Astrocyte of the hippocampus (primary cell): ENCODE measurements around the gene SH3TC1.

Source experiments
- DNase-seq: peaks from one replicate; pipeline ENCODE4 v3.0.0; 2011; ENCODE audit warnings: low read depth, low spot score

The SH3TC1 gene

DNA sequence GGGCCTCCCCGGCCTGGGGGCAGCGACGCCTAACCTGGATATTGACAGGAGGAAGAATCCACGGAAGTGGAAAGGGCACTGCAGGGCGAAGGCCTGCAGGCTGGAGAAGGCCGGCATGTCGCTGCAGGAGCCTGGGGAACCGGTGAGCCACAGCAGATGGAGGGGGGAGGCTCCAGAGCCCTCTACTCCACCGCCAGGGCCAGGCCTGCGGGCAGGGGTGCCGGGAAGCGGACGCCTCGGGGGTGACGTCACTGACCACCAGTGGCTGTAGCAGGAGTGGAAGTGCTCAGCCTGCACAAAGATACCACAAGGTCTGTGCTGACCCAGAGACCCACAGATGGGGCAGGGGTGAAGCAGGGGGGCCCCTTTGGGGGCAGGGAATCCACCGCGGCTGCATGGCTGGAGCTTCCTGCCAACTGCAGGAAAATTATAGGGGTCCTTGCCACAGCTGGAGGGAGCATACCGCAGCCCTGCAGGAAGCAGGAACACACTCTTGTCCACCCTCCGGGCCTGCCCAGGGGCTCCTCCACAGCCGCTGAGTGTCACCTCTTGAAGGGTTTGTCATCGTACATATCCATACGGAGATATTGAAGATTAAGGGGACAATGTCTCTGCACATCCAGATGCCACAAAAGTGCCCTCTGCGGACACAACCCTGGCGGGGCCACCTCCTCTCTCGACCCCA is 62.9 kb downstream of the SH3TC1 start:
- peak; percentile 71 for DNase-seq

- no peak for DNase-seq
Observed at GRCh38 chr4:8262637-8263322, 63.7 kb downstream of the SH3TC1 start.

DNA sequence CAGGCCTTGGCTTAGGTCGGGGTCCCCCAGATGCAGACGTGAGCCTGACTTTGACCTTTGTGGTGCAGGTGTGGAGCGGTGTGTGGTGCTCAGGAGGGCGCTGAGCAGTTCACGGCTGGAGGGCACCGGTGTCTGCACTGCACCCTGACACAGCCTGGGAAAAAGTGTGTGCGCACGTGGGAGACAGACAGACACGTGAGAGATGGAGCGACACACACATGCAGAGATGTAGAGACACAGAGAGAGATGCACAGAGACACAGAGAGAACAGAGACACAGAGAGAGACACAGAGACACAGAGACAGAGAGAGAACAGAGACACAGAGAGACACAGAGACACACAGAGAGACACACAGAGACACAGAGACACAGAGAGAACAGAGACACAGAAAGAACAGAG is 64.3 kb downstream of the SH3TC1 start:
- DNase-seq, result no peak

DNA sequence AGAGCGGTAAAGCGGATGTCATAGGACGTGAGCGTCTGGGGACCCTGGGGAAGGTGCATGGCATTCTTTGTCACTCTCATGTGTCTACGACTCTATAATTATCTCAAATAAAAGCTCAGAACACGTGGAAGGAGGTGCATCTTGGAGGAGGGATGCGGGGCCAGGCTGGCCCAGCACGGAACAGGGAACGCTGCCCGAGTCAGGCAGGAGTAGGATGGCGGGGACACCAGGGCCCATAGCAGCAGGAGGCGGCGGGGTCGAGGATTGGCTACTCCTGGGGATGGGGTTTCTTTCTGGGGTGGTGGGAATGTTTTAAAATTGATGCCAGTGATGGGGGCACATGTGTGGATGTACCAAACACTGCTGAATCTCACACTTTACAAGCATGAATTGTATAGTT is 65.0 kb downstream of the SH3TC1 start:
- no peak for DNase-seq

DNA sequence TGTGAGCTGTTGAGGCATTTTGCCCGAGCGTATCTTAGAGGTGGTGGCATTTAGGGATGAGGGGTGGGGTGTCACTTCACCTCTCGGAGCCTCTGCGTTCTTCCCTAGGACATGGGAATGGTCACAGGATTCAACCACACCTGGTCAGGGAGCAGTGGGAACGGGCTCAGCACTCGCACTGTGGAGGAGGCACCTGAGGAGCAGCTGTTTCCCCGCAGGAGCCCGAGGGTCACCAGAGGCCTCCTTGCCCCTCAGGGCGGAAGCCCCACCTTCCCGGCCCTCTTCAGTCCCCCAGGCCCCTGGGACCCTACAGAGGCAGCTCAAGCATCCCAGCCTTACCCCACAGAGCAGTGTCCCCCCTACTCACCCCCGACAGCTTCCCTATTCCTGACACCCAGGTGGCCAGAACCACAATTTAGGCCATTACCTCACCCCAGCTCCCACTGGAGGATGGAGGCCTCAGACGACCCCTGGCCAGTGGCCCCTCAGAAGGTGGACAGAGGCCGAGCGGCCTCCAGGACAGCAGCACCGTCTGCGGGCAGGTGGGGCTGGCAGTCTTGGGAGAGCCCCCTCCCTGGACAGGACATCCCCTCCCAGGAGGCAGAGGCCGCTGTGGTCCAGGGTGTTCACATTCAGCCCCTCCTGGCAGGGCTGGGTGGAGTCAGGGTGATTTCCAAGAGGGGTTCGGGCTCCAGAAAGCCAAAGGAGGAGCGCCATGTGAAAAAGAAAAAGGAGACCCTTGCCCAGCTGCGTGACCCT is 66.3 kb downstream of the SH3TC1 start:
- DNase-seq, result no peak

- DNase-seq, result no peak
Observed at GRCh38 chr4:8266088-8266487, 67.0 kb downstream of the SH3TC1 start.

GRCh38 chr4:8266508-8266907 is 67.4 kb downstream of the SH3TC1 start:
- no peak for DNase-seq

- peak; percentile 63 for DNase-seq
Observed at GRCh38 chr4:8267077-8267476, 68.0 kb downstream of the SH3TC1 start.

DNA sequence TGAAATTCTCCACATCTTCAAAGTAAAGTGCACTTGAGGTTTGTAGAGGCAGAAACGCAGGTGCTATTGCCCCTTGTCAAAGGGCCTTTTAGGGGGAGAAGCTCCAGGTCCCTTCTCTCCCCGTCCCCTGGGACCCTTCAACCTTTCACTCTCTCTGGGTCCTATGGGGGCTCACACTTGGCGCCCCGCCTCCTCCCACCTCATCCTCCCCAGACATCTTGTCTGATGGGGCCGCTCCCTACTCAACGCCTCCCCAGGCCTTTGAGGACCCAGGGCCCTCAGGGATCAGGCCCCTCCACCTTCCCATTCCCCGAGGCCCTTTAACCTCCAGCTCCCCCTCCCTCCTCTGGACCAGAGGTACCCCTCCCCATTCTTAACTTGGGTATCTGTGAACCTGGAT is 69.1 kb downstream of the SH3TC1 start:
- no peak for DNase-seq

DNA sequence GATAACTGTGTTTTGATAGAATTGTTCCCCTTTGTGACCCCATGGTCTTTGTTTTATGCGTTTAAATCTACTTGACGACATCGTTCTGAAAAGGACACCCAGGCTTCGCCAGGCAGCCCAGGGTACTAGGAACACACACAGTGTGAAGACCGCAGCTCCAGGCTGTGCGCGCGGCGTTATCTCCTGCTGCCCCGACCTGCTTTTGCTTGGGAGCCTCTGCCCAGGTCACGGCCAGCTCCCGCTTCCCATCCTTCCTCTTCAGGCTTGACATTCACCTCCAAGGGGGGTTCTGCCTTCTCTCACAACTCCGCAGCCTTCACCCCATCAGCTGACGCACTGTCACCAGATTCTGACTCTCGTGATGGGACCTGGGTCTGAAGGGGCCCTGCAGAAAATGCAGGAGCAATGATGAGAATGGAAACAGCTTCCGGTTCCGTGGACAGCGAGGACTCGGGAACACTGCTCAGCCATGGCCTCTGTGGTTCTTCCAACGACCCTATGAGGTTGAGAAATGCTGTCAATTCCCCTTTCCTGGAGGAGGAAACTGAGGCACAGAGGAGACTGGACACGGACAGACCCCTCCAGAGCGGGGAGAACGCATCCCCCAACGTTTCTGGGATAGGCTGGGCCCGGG is 69.9 kb downstream of the SH3TC1 start:
- no peak for DNase-seq

DNA sequence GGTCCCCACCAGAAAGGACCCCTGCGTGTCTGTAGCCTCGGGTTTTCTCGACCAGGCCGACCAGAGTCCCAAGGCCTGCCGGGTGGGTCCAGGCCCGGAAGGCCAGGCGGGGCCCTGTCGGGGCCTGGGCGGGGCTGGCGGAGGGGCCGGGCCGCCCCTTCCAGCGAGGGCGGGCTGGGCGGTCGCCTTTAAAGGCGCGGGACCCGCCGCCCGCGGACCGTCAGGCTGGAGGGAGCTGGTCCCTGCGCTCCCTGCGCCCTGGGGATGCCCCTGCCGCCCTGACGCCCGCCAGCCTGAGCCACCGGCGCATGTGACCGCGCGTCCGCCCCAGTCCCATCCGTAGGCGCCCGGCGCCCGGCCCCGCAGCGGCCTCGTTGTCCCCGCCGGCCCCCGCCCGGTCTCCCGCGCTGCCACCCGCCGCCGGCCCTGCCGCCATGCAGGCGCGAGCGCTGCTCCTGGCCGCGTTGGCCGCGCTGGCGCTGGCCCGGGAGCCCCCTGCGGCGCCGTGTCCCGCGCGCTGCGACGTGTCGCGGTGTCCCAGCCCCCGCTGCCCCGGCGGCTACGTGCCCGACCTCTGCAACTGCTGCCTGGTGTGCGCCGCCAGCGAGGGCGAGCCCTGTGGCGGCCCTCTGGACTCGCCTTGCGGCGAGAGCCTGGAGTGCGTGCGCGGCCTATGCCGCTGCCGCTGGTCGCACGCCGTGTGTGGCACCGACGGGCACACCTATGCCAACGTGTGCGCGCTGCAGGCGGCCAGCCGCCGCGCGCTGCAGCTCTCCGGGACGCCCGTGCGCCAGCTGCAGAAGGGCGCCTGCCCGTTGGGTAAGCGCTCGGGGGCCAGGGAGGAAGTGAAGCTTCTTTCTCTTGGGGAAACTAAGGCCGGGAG is 70.7 kb downstream of the SH3TC1 start, which contains the start of gene HTRA3:
Gene HTRA3, plus strand, starts transcription at position 220 of the 883 bp plus-strand sequence. Its CDS starts 215 bp downstream, at position 435.
- DNase-seq, result peak; percentile 53

GRCh38 chr4:8270418-8270771 is 71.3 kb downstream of the SH3TC1 start:
- no peak for DNase-seq

DNA sequence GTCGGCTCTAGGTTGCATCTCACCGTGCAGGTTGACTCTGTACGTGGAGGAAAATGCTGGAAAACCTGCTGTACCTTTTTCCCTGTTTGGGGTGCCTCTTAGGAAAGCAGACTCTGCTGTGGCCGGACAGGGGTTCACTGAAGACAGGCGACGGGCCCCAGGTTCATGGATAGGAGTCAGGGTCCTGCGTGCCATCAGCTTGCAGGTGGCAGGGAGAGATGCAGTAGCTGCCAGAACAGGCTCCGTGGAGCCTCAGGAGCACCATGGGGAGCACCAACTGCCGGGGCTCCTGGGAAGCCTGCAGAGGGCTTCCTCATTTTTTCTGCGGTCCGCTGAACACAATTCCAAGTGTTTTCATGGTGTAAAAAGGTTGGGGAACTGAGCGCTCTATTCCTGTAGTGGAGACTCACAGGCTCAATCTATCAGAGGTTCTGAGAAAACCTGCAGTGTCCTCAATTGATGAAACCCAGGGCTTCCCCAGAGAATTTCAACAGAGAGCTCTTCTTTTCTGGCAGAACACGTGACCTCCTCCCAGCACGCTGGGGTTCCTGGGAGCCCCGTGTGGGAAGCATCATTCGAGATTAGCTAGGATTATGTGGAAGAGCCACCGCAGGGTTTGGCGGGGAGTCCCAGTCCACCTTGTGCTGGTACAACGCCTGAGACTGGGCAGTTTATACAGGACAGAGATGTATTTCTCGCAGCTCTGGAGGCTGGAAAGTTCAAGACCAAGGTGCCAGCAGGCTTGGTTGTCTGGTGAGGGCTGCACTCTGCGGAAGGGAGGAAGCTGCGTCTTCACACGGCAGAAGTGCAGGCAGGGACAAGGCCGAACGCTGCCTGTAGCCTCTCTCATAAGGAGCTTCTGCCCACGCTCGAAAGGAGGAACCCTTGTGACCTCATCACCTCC is 72.1 kb downstream of the SH3TC1 start:
- no peak for DNase-seq

DNA sequence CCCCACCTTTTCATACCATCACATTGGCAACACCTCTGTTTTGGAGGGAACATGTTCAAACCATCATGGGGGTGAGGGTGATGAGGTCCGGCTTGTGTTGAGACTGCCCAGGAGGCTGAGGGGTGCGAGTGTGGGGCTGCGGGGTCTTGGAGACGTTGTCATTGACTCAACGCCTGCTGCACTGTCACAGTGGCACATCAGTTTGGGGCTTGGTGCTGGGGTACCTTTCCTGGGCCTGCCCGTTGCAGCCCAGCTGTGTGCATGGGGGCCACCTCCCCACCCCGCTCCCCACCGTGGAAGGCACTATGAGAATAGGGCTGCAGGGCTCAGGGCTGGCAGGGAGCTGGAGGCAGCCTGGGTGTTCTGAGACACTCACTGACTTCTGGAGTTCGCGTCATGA is 72.7 kb downstream of the SH3TC1 start:
- DNase-seq, result no peak

- DNase-seq, result no peak
Observed at GRCh38 chr4:8272472-8273428, 73.7 kb downstream of the SH3TC1 start.

- no peak for DNase-seq
Observed at GRCh38 chr4:8273450-8273849, 74.4 kb downstream of the SH3TC1 start.

GRCh38 chr4:8274066-8274652 is 75.1 kb downstream of the SH3TC1 start:
- DNase-seq, result no peak

DNA sequence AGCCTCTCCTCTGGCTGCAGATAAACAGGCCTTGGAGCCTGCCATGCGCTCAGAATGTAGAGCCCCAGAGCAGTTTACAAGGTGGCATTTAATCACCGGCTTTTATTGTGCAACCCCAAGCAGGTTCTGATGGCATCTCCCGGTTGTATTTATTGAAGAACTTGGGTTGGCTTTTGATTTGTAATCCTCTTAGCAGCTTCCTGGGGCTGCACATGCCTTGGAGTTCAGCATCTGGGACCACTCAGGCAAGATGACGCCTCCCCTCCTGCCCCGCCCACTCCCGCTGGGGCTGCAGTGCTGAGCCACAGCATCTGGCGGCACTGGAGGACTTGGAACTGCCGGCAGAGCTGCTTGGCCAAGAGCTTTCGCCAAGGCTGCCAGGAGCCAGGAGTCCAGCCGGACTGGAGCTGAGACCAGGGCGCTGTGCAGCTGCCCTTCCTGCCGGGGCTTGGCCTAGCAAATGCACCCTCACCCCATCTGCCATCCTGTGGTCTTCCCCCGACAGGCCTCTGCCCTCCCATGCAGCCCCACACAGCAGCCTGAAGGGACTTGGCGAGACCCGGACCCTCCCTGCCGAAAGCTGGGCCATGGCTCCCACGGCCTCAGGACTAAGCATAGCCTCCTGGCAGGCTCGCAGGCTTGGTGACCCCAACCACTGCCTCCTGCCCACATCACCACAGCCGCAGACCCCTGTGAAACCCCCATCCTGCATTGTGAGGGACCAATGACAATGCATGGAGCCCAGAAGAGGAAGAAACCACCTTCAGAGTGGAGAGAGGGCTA is 75.9 kb downstream of the SH3TC1 start:
- peak; percentile 91 for DNase-seq
